CD4-positive, alpha-beta T cell (primary cell): ENCODE measurements around the gene GFOD1. TPM values are rescaled to one million over a fixed set of nuclear protein-coding genes. Genes with fewer than 3 reads are reported as not detected.

Experiments used
- ATAC-seq: fragments of 200-7000 bp; cut with Tn5 transposase; one replicate; pipeline ENCODE4 v1.10.0; 2022; ENCODE audit warnings: mild to moderate bottlenecking; ENCODE audit not compliant: poor library complexity
- CTCF ChIA-PET: fragments of 350-600 bp; sonication (Branson Sonifier 250); formaldehyde crosslinking; loops from one replicate; lab custom pipeline; 2021; ENCODE audit warnings: antibody characterized with exemption, inconsistent platforms; lab: Charles Lee
- POLR2A ChIA-PET: fragments of 350-600 bp; sonication (Branson Sonifier 250); formaldehyde crosslinking; loops from one replicate; lab custom pipeline; 2021; ENCODE audit warnings: antibody characterized with exemption, inconsistent platforms; lab: Charles Lee
- DNase-seq, 14 experiments: peaks; one replicate each; pipeline ENCODE4 v3.0.0-alpha.2; 2013 to 2020; ENCODE audit warnings: mixed read lengths in 2 of 14
- H3K27ac ChIP-seq, 2 donors: one replicate each; pipeline versions ENCODE4 v1.5.1 to v1.7.0; 2013; ENCODE audit warnings: low read length in 2 of 2, low read depth in 1 of 2, mild to moderate bottlenecking in 1 of 2
- H3K27me3 ChIP-seq, 2 experiments: 1 replicate in 1 of 2; 2 replicates in 1 of 2; pipeline versions ENCODE4 v1.6.1 to v1.7.0; 2013; ENCODE audit warnings: low read length in 2 of 2, control low read depth in 1 of 2, mild to moderate bottlenecking in 1 of 2, moderate library complexity in 1 of 2; ENCODE audit not compliant: insufficient read depth in 2 of 2, control insufficient read depth in 1 of 2
- H3K36me3 ChIP-seq: one replicate; pipeline ENCODE4 v1.6.1; 2013; ENCODE audit warnings: low read length, control low read depth; ENCODE audit not compliant: insufficient read depth
- H3K4me1 ChIP-seq: one replicate; pipeline ENCODE4 v1.6.1; 2013; ENCODE audit warnings: low read length, control low read depth; ENCODE audit not compliant: insufficient read depth
- H3K4me3 ChIP-seq: one replicate; pipeline ENCODE4 v1.5.1; 2013; ENCODE audit warnings: mild to moderate bottlenecking, low read length, moderate library complexity
- H3K9me3 ChIP-seq, 2 experiments: 1 replicate in 1 of 2; 2 replicates in 1 of 2; pipeline versions ENCODE4 v1.6.1 to v1.7.0; 2013; ENCODE audit warnings: low read length in 2 of 2, mild to moderate bottlenecking in 2 of 2, control low read depth in 1 of 2, moderate library complexity in 1 of 2; ENCODE audit not compliant: control insufficient read depth in 1 of 2, insufficient read depth in 1 of 2
- H3K27ac Mint-ChIP-seq: one replicate; pipeline ENCODE4 v1.8.0; 2020; ENCODE audit warnings: mixed read lengths
- H3K27me3 Mint-ChIP-seq: one replicate; pipeline ENCODE4 v1.8.0; 2021; ENCODE audit warnings: mixed read lengths
- H3K36me3 Mint-ChIP-seq: one replicate; pipeline ENCODE4 v1.8.0; 2021; ENCODE audit warnings: low read depth, mixed read lengths
- H3K4me1 Mint-ChIP-seq: one replicate; pipeline ENCODE4 v1.8.0; 2021; ENCODE audit warnings: low read depth, mixed read lengths
- H3K4me3 Mint-ChIP-seq: one replicate; pipeline ENCODE4 v1.8.0; 2020; ENCODE audit warnings: mild to moderate bottlenecking, mixed read lengths
- H3K9me3 Mint-ChIP-seq: one replicate; pipeline ENCODE4 v1.8.0; 2020; ENCODE audit warnings: mixed read lengths
- intact Hi-C, 2 experiments: fragments of 100-400 bp; cut with DNase I in 1 of 2; cut with micrococcal nuclease in 1 of 2; formaldehyde crosslinking; loops; one replicate each; pipeline versions ENCODE4 v1.15.1 to v1.9.0; 2023 to 2025; cut with DNase I, micrococcal nuclease
- total RNA-seq, 174 experiments: library from RNA in 2 of 174; stranded (reverse) in 2 of 174; gene quantifications; one replicate each; pipeline ENCODE4 v1.2.3 and lab custom pipeline; 2021 to 2026
- TF ChIP-seq, protein P1 (sequence below): fragments of 200-600 bp; IDR thresholded peaks from one replicate; pipeline ENCODE4 v1.8.0; 2022; ENCODE audit warnings: antibody characterized with exemption, mild to moderate bottlenecking

The GFOD1 gene
- total RNA-seq, 2 experiments from 2014 or later = 1.3 to 2.0 TPM

DNA sequence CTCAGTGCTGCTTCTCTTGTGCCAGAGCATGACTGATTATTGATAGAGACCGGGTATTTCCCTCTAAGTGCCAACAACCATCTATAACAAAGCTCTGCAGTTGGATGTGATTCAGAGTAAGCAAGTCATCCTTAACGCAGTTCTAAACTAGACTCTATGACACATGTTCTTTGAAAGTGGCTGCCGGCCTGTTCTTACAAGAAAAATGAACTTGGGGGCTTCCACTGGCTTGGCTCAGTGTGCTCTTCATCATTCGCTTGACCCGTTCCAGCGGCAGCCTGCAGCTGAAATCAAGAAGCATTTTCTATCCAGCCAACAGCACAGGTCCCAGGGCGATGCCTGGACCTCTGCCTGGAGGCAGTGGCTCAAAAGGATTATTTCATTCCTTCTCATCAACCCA is 29.8 kb downstream of the GFOD1 start:
- ATAC-seq (no peak), DNase-seq (no peak)
- intact Hi-C loops = loop anchor here (2.0 to 10.0 kb wide), 4 partner anchors 29 to 155 kb away; partner anchors contain the start of gene GFOD1 (in 1 of the 2)
- Histone ChIP-seq H3K9me3 (no peaks in the 10 kb centered on the region), H3K4me3 (no peak overlapping the region), H3K4me1 (peaks cover 39% of the 10 kb centered on the region), H3K27ac (no peak overlapping the region), H3K36me3 (no peaks in the 10 kb centered on the region), H3K27me3 (no peaks in the 10 kb centered on the region)
- no peaks in the 10 kb centered on the region for H3K9me3 Mint-ChIP-seq
- ChIA-PET POLR2A (no interaction called here), CTCF (no interaction called here)
- H3K4me1 Mint-ChIP-seq = peaks cover 36% of the 10 kb centered on the region
- H3K4me3 Mint-ChIP-seq = no peak overlapping the region
- no peaks in the 10 kb centered on the region for H3K27me3 Mint-ChIP-seq
- TF ChIP-seq, protein P1, sequence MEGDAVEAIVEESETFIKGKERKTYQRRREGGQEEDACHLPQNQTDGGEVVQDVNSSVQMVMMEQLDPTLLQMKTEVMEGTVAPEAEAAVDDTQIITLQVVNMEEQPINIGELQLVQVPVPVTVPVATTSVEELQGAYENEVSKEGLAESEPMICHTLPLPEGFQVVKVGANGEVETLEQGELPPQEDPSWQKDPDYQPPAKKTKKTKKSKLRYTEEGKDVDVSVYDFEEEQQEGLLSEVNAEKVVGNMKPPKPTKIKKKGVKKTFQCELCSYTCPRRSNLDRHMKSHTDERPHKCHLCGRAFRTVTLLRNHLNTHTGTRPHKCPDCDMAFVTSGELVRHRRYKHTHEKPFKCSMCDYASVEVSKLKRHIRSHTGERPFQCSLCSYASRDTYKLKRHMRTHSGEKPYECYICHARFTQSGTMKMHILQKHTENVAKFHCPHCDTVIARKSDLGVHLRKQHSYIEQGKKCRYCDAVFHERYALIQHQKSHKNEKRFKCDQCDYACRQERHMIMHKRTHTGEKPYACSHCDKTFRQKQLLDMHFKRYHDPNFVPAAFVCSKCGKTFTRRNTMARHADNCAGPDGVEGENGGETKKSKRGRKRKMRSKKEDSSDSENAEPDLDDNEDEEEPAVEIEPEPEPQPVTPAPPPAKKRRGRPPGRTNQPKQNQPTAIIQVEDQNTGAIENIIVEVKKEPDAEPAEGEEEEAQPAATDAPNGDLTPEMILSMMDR = no peak
- H3K36me3 Mint-ChIP-seq = no peaks in the 10 kb centered on the region
- H3K27ac Mint-ChIP-seq = no peak overlapping the region

DNA sequence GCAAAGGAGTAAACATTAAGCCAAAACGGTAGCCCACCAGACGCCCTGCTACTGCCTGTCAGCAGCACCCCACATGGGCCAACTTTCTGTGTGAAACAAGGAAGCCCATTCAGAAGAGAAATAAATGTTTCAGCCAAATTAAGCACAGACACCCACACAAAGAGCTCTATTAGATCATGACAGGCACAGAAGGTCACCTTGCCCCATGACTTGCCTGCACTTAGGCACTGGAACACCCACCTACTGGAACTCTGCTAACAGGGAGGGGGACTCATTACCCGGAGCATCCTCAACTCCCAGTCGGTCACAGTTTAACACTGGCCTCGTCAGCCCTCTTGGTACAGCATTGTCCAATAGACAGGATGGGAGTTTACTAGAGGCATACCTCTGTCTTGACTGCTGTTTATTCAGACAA is 31.8 kb downstream of the GFOD1 start:
- peak overlapping the region in 1 of 2 donors; percentile 1 for H3K27ac ChIP-seq
- H3K4me3 ChIP-seq = no peak overlapping the region
- ATAC-seq (no peak), DNase-seq (no peak)
- Mint-ChIP-seq H3K36me3 (no peaks in the 10 kb centered on the region), H3K27ac (peak overlapping the region; percentile 88), H3K27me3 (no peaks in the 10 kb centered on the region), H3K4me3 (no peak overlapping the region), H3K9me3 (no peaks in the 10 kb centered on the region), H3K4me1 (peaks cover 27% of the 10 kb centered on the region)
- POLR2A ChIA-PET = no interaction called here
- CTCF ChIA-PET = no interaction called here
- H3K9me3 ChIP-seq = no peaks in the 10 kb centered on the region
- no peaks in the 10 kb centered on the region for H3K36me3 ChIP-seq
- H3K27me3 ChIP-seq = no peaks in the 10 kb centered on the region
- intact Hi-C loops = loop anchor here (2.0 to 10.0 kb wide), 3 partner anchors 83 to 157 kb away; no protein-coding TSS in a partner anchor
- TF ChIP-seq, protein P1 = no peak
- H3K4me1 ChIP-seq = peaks cover 21% of the 10 kb centered on the region

DNA sequence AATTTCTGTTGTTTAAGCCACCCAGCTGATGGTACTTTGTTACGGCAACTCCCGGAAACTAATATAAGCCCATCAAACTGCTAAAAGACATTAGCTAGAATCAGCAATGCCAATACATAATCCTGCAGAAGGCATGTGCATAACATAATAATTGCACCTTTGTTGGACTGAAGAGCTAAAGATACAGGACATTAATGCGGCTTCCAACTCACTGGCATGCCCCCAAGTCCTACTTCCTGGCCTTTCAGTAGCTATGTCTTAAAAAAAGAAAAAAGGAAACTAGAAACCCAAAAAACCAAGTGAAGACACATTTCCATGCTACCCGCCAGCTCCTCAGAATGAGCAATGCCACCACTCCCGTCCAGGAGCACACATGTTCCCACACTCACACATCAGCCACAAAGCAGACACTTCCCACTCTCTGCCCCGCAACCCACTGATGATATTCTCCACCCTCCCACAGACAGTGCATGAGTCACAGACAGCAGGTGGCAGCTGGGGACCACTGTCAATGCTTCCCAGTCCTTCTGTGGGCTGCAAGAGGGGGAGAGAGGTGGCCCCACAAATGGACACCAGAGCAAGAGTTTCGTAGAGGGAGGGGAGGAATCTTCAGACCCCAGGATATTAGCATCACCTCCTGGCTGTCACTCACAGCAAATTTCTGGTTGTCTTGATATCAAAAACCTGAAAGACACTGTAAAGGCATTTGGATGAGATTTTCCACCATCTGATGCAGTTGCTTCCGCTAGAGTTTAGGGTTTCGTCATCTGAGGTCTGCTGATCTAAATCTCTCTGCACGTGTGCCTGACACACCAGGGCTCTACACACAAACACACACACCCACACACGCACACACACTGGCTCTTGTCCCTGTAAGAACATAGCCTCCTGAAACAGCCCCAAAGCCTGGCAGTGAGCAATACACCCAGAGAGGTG is 32.8 kb downstream of the GFOD1 start:
- peak; percentile 81 for ATAC-seq
- intact Hi-C loops = loop anchor here (2.0 to 10.0 kb wide), 5 partner anchors 84 to 613 kb away; no protein-coding TSS in a partner anchor
- Mint-ChIP-seq H3K36me3 (no peaks in the 10 kb centered on the region), H3K4me3 (peak overlapping the region; percentile 60), H3K27me3 (no peaks in the 10 kb centered on the region), H3K27ac (peak overlapping the region; percentile 88), H3K4me1 (peaks cover 27% of the 10 kb centered on the region), H3K9me3 (no peaks in the 10 kb centered on the region)
- no peaks in the 10 kb centered on the region for H3K36me3 ChIP-seq
- H3K27me3 ChIP-seq = no peaks in the 10 kb centered on the region
- ChIA-PET CTCF (interaction anchor here (0.7 to 1.6 kb wide), 3 partner anchors 19 to 120 kb away, joined by 3 to 4 read pairs (median 3); partner anchors contain the start of gene SIRT5), POLR2A (interaction anchor here (0.7 to 2.0 kb wide), 10 partner anchors 8 to 126 kb away, joined by 3 to 8 read pairs (median 4); partner anchors contain the start of genes SIRT5 and TBC1D7)
- TF ChIP-seq, protein P1 = peak; percentile 57
- peaks cover 21% of the 10 kb centered on the region for H3K4me1 ChIP-seq
- DNase-seq = peak; percentile 25 to 86 (median 58)
- peak overlapping the region; percentile 12 for H3K4me3 ChIP-seq
- H3K9me3 ChIP-seq = no peaks in the 10 kb centered on the region
- peak overlapping the region; percentile 1 to 6 for H3K27ac ChIP-seq
